ENCODE measurements around the gene IFITM2.

DNA sequence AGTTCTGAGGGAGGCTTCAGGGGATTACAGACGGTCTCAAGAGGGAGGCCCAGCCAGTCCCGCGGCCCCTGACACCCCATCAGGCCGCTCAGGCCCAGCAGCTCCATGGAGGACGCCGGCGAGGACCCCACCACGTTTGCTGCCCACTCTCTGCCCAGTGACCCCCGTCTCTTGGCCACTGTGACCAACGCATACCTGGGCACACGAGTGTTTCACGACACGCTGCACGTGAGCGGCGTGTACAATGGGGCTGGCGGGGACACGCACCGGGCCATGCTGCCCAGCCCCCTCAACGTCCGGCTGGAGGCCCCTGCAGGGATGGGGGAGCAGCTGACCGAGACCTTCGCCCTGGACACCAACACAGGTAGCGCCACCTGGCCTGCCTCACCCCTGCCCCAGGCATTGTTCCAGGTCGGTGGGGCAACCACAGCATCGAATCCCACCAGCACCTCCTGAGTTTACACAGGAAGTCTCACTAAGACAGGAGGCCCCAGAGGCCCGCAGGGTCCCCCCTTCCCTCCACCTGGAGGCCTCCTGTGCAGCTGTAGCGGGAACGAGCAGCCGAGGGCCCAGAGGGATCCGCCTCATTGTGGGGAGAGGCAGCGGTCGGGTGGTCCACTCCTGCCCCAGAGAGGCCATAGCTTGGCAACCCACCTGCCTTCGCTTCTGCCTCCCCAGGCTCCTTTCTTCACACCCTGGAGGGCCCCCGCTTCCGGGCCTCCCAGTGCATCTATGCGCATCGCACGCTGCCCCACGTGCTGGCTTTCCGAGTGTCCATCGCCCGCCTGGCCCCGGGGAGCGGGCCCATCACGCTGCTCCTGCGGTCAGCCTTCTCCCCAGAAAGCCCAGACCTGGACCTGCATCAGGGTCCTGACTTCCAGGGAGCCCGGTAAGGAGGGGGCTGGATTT, 17.6 kb upstream of the IFITM2 start:
- TF ChIP-seq, protein P1, sequence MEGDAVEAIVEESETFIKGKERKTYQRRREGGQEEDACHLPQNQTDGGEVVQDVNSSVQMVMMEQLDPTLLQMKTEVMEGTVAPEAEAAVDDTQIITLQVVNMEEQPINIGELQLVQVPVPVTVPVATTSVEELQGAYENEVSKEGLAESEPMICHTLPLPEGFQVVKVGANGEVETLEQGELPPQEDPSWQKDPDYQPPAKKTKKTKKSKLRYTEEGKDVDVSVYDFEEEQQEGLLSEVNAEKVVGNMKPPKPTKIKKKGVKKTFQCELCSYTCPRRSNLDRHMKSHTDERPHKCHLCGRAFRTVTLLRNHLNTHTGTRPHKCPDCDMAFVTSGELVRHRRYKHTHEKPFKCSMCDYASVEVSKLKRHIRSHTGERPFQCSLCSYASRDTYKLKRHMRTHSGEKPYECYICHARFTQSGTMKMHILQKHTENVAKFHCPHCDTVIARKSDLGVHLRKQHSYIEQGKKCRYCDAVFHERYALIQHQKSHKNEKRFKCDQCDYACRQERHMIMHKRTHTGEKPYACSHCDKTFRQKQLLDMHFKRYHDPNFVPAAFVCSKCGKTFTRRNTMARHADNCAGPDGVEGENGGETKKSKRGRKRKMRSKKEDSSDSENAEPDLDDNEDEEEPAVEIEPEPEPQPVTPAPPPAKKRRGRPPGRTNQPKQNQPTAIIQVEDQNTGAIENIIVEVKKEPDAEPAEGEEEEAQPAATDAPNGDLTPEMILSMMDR (conservative IDR thresholded peaks at IDR 0.05; ENCODE audit: low read depth in 2 of 2), result no peak
- no peak; the same call in 1 of the 2 replicates for TF ChIP-seq POLR2AphosphoS5 (IDR thresholded peaks at IDR 0.05; ENCODE audit: low read depth)
- no peak for TF ChIP-seq REST (IDR thresholded peaks at IDR 0.05; ENCODE audit: unreplicated experiment)
- no peak for TF ChIP-seq EZH2 (IDR thresholded peaks at IDR 0.05; ENCODE audit: low read depth, unreplicated experiment)
- TF ChIP-seq CREB1 (CRISPR knock-in tag; IDR thresholded peaks at IDR 0.05; ENCODE audit: low read depth), result no peak
- TF ChIP-seq EZH2phosphoT487 (IDR thresholded peaks at IDR 0.05; ENCODE audit: unreplicated experiment), result no peak
- TF ChIP-seq ZNF462 (CRISPR knock-in tag; IDR thresholded peaks at IDR 0.05), result no peak
- no peak for TF ChIP-seq ETS1 (IDR thresholded peaks at IDR 0.05)
- TF ChIP-seq JUNB (IDR thresholded peaks at IDR 0.05; ENCODE audit: unreplicated experiment), result no peak
- TF ChIP-seq ZNF331 (CRISPR knock-in tag; IDR thresholded peaks at IDR 0.05; ENCODE audit: low read depth), result no peak
- TF ChIP-seq NANOG (IDR thresholded peaks at IDR 0.05; ENCODE audit: borderline replicate concordance), result no peak
- no peak for TF ChIP-seq ZNF114 (CRISPR knock-in tag; IDR thresholded peaks at IDR 0.05)
